ENCODE results near the gene TRIM49B.
"Not testable (repeated sequence)": the region's sequence is repeated elsewhere in the genome, so short reads cannot be mapped to it uniquely, and the experiment has no call there.

GRCh38 chr11:49048229-49048628 lies 19.6 kb downstream of the TRIM49B start:
- not testable (repeated sequence) for TF ChIP-seq YY1 (IDR thresholded peaks at IDR 0.05; ENCODE audit: insufficient read depth, insufficient read length); SUZ12 (IDR thresholded peaks at IDR 0.05; ENCODE audit: extremely low read depth, insufficient read depth, insufficient read length); ZNF274 (IDR thresholded peaks at IDR 0.05; ENCODE audit: low read depth, low read length)
